H9 (cell line): ENCODE data around the gene OR8B3. TPM values are rescaled to one million over a fixed set of nuclear protein-coding genes. Genes with fewer than 3 reads are reported as not detected.

Experiments used
- DNase-seq: peaks from one replicate; pipeline ENCODE4 v3.0.0-alpha.2; 2017
- H2AFZ ChIP-seq: one replicate; pipeline ENCODE4 v1.6.1; 2013; ENCODE audit warnings: mild to moderate bottlenecking, low read length, control low read depth, moderate library complexity
- H2AK5ac ChIP-seq: 2 replicates; pipeline ENCODE4 v1.6.1; 2013; ENCODE audit warnings: low read length, control low read depth, mixed read lengths; ENCODE audit not compliant: insufficient read length
- H2BK120ac ChIP-seq: one replicate; pipeline ENCODE4 v1.6.1; 2013; ENCODE audit warnings: low read depth, mild to moderate bottlenecking, low read length, control low read depth, inconsistent platforms; ENCODE audit not compliant: poor library complexity, severe bottlenecking
- H2BK12ac ChIP-seq: 2 replicates; pipeline ENCODE4 v1.6.1; 2013; ENCODE audit warnings: low read length, control low read depth, mixed read lengths, low read depth; ENCODE audit not compliant: insufficient read length
- H2BK15ac ChIP-seq: 2 replicates; pipeline ENCODE4 v1.6.1; 2013; ENCODE audit warnings: low read depth, low read length, control low read depth
- H2BK20ac ChIP-seq: one replicate; pipeline ENCODE4 v1.6.1; 2013; ENCODE audit warnings: low read depth, mild to moderate bottlenecking, low read length, control low read depth, inconsistent platforms; ENCODE audit not compliant: poor library complexity, severe bottlenecking
- H2BK5ac ChIP-seq: 2 replicates; pipeline ENCODE4 v1.6.1; 2013; ENCODE audit warnings: low read length, control low read depth, mixed read lengths; ENCODE audit not compliant: insufficient read length
- H3K14ac ChIP-seq: 2 replicates; pipeline ENCODE4 v1.6.1; 2013; ENCODE audit warnings: low read length, control low read depth; ENCODE audit not compliant: insufficient read depth
- H3K18ac ChIP-seq: 2 replicates; pipeline ENCODE4 v1.6.1; 2013; ENCODE audit warnings: low read depth, mild to moderate bottlenecking, mixed read lengths, low read length, control low read depth; ENCODE audit not compliant: insufficient read length
- H3K23ac ChIP-seq: 2 replicates; pipeline ENCODE4 v1.6.1; 2013; ENCODE audit warnings: low read length, control low read depth, mixed read lengths, low read depth; ENCODE audit not compliant: insufficient read length
- H3K23me2 ChIP-seq: 2 replicates; pipeline ENCODE4 v1.6.1; 2013; ENCODE audit warnings: low read depth, mild to moderate bottlenecking, mixed read lengths, low read length, control low read depth; ENCODE audit not compliant: insufficient read length, poor library complexity, severe bottlenecking
- H3K27ac ChIP-seq: 2 replicates; pipeline ENCODE4 v1.5.1; 2013; ENCODE audit warnings: low read length, control low read depth, mixed read lengths, low read depth; ENCODE audit not compliant: insufficient read length
- H3K27me3 ChIP-seq: 2 replicates; pipeline ENCODE4 v1.6.1; 2013; ENCODE audit warnings: low read length, control low read depth, inconsistent platforms; ENCODE audit not compliant: insufficient read depth
- H3K4ac ChIP-seq: 2 replicates; pipeline ENCODE4 v1.6.1; 2013; ENCODE audit warnings: low read depth, mild to moderate bottlenecking, control low read depth, inconsistent platforms, low read length, moderate library complexity
- H3K4me1 ChIP-seq: 2 replicates; pipeline ENCODE4 v1.6.1; 2013; ENCODE audit warnings: low read length, control low read depth, inconsistent platforms; ENCODE audit not compliant: insufficient read depth
- H3K4me2 ChIP-seq: 2 replicates; pipeline ENCODE4 v1.6.1; 2013; ENCODE audit warnings: low read length, control low read depth, mixed read lengths; ENCODE audit not compliant: insufficient read length, insufficient read depth
- H3K56ac ChIP-seq: 2 replicates; pipeline ENCODE4 v1.6.1; 2013; ENCODE audit warnings: low read depth, mild to moderate bottlenecking, mixed read lengths, low read length, control low read depth; ENCODE audit not compliant: insufficient read length
- H3K79me1 ChIP-seq: 2 replicates; pipeline ENCODE4 v1.6.1; 2013; ENCODE audit warnings: low read depth, mild to moderate bottlenecking, moderate library complexity, low read length, control low read depth, inconsistent platforms; ENCODE audit not compliant: insufficient read depth, poor library complexity, severe bottlenecking
- H3K79me2 ChIP-seq: 2 replicates; pipeline ENCODE4 v1.6.1; 2013; ENCODE audit warnings: low read length, control low read depth, inconsistent platforms; ENCODE audit not compliant: insufficient read depth
- H3K9ac ChIP-seq: 2 replicates; pipeline ENCODE4 v1.6.1; 2013; ENCODE audit warnings: low read length, control low read depth, mixed read lengths; ENCODE audit not compliant: insufficient read length; ENCODE audit errors: extremely low read depth
- H3K9me3 ChIP-seq: one replicate; pipeline ENCODE4 v1.6.1; 2013; ENCODE audit warnings: low read depth, low read length, inconsistent platforms; ENCODE audit not compliant: control insufficient read depth
- H3T11ph ChIP-seq: one replicate; pipeline ENCODE4 v1.6.1; 2013; ENCODE audit warnings: mild to moderate bottlenecking, low read length, control low read depth, inconsistent platforms
- H4K20me1 ChIP-seq: one replicate; pipeline ENCODE4 v1.6.1; 2013; ENCODE audit not compliant: control insufficient read depth, insufficient read length, insufficient read depth
- H4K5ac ChIP-seq: 2 replicates; pipeline ENCODE4 v1.6.1; 2013; ENCODE audit warnings: low read depth, mild to moderate bottlenecking, mixed read lengths, low read length, control low read depth; ENCODE audit not compliant: insufficient read length
- H4K8ac ChIP-seq: replicated peaks from 2 replicates; pipeline ENCODE4 v1.6.1; 2013; ENCODE audit warnings: low read length, control low read depth, mixed read lengths, low read depth; ENCODE audit not compliant: insufficient read length
- H4K91ac ChIP-seq: 2 replicates; pipeline ENCODE4 v1.6.1; 2013; ENCODE audit warnings: low read depth, mild to moderate bottlenecking, moderate library complexity, mixed read lengths, low read length, control low read depth; ENCODE audit not compliant: insufficient read length
- H3K27ac Mint-ChIP-seq, 3 experiments: 2 replicates in 2 of 3; 3 replicates in 1 of 3; pipeline ENCODE4 v1.8.0; 2020 to 2021; ENCODE audit warnings: mixed read lengths in 3 of 3, mild to moderate bottlenecking in 1 of 3, moderate library complexity in 1 of 3
- H3K27me3 Mint-ChIP-seq: 2 replicates; pipeline ENCODE4 v1.8.0; 2021; ENCODE audit warnings: low read depth, mild to moderate bottlenecking, moderate library complexity, mixed read lengths
- H3K36me3 Mint-ChIP-seq, 3 experiments: 2 replicates in 2 of 3; 3 replicates in 1 of 3; pipeline ENCODE4 v1.8.0; 2020 to 2021; ENCODE audit warnings: low read depth in 3 of 3, mixed read lengths in 3 of 3; ENCODE audit not compliant: insufficient read depth in 1 of 3
- H3K4me1 Mint-ChIP-seq, 2 experiments: 2 replicates each; pipeline ENCODE4 v1.8.0; 2020; ENCODE audit warnings: mixed read lengths in 2 of 2
- H3K4me3 Mint-ChIP-seq, 2 experiments: 2 replicates in 1 of 2; 3 replicates in 1 of 2; pipeline ENCODE4 v1.8.0; 2020 to 2021; ENCODE audit warnings: mild to moderate bottlenecking in 2 of 2, mixed read lengths in 2 of 2, moderate library complexity in 1 of 2
- H3K9me3 Mint-ChIP-seq, 2 experiments: 2 replicates in 1 of 2; 3 replicates in 1 of 2; pipeline ENCODE4 v1.8.0; 2020; ENCODE audit warnings: mild to moderate bottlenecking in 2 of 2, mixed read lengths in 2 of 2, moderate library complexity in 1 of 2
- CTCF ChIP-seq: fragments of 200-600 bp; sonication (generic); conservative IDR thresholded peaks from 3 replicates; pipeline ENCODE4 v1.8.0; 2021; ENCODE audit warnings: antibody characterized with exemption, mild to moderate bottlenecking
- WGBS: extraction: QIAGEN DNeasy Blood & Tissue Kit; methylation state at CpG from one replicate; pipeline ENCODE4 v1.1.7; 2013; ENCODE audit warnings: missing lambda C conversion rate, low lambda C conversion rate, mixed read lengths; ENCODE audit not compliant: insufficient read length; ENCODE audit errors: extremely low coverage; 5-methylcytosine and 5-hydroxymethylcytosine counted together
- total RNA-seq: library from RNA; stranded (reverse); gene quantifications from 2 replicates; pipeline ENCODE4 v1.2.1, GENCODE V29; 2021

Gene OR8B3
- total RNA-seq, 1 experiment from 2014 or later = not detected

GRCh38 chr11:124376280-124376679 lies 22.5 kb downstream of the OR8B3 start:
- peaks cover 0 to 4% (median 0%) of the 10 kb centered on the region in 3 experiments; a peak in 2 of 7 replicates for H3K36me3 Mint-ChIP-seq
- H2BK15ac ChIP-seq = no peak overlapping the region
- no peaks in the 10 kb centered on the region for H4K20me1 ChIP-seq
- H4K91ac ChIP-seq = no peak overlapping the region
- no peak overlapping the region for H3K18ac ChIP-seq
- H2BK20ac ChIP-seq = no peak overlapping the region
- H3K14ac ChIP-seq = no peak overlapping the region
- no peaks in the 10 kb centered on the region for H3K4me1 ChIP-seq
- no peak overlapping the region for H3K23ac ChIP-seq
- TF ChIP-seq CTCF = no peak
- H3K27ac Mint-ChIP-seq = no peak overlapping the region
- no peak overlapping the region for H2BK120ac ChIP-seq
- H3K79me1 ChIP-seq = no peaks in the 10 kb centered on the region
- no peaks in the 10 kb centered on the region for H3K23me2 ChIP-seq
- H3K27ac ChIP-seq = no peak overlapping the region
- no peak overlapping the region for H3K4me3 Mint-ChIP-seq
- H3K27me3 ChIP-seq = no peaks in the 10 kb centered on the region
- H3K4ac ChIP-seq = no peak overlapping the region
- DNase-seq = no peak
- no peak overlapping the region for H4K5ac ChIP-seq
- H3K4me1 Mint-ChIP-seq = no peaks in the 10 kb centered on the region
- H3T11ph ChIP-seq = no peak overlapping the region
- H2AK5ac ChIP-seq = no peak overlapping the region
- no peak overlapping the region for H2BK5ac ChIP-seq
- no peak overlapping the region for H2BK12ac ChIP-seq
- no peaks in the 10 kb centered on the region for H3K9me3 ChIP-seq
- H2AFZ ChIP-seq = no peak overlapping the region
- H3K4me2 ChIP-seq = no peak overlapping the region
- peaks cover 0 to 6% of the 10 kb centered on the region in 2 experiments; a peak in 2 of 5 replicates for H3K9me3 Mint-ChIP-seq
- H3K9ac ChIP-seq = no peak overlapping the region
- WGBS = no CpG with 5 or more reads among the region's 3 CpGs
- H3K79me2 ChIP-seq = no peaks in the 10 kb centered on the region
- no peak overlapping the region for H4K8ac ChIP-seq
- H3K27me3 Mint-ChIP-seq = peaks cover 2% of the 10 kb centered on the region; the same call in 1 of the 2 replicates
- no peak overlapping the region for H3K56ac ChIP-seq
